NOMO-1 (cell line): Measurements from ENCODE around the gene OR2M5.

Experiments
- DNase-seq, 2 experiments: peaks; one replicate each; lab custom pipeline; 2025; ENCODE audit not compliant: unreplicated experiment in 2 of 2; lab: John Stamatoyannopoulos, UW

The OR2M5 gene

GRCh38 chr1:248144513-248145198, at the start of gene OR2M5:
TSS of gene OR2M5 (plus strand) at chr1:248145148. CDS start at chr1:248145148, 0 bp downstream.
- DNase-seq: no peak

GRCh38 chr1:248098529-248098928, 46.4 kb upstream of the OR2M5 start:
- DNase-seq: no peak

GRCh38 chr1:248102847-248103246, 42.1 kb upstream of the OR2M5 start:
- DNase-seq: no peak

GRCh38 chr1:248111157-248111556, 33.8 kb upstream of the OR2M5 start:
- DNase-seq: no peak

GRCh38 chr1:248114890-248115289, 30.1 kb upstream of the OR2M5 start:
- no peak for DNase-seq

- DNase-seq: no peak
These were observed 17.3 kb upstream of the OR2M5 start for GRCh38 chr1:248127653-248128052.

GRCh38 chr1:248136811-248137210, 8.1 kb upstream of the OR2M5 start:
- DNase-seq: no peak

GRCh38 chr1:248140846-248141245, 4.1 kb upstream of the OR2M5 start:
- no peak for DNase-seq

- no peak for DNase-seq
These were observed 1.6 kb upstream of the OR2M5 start for GRCh38 chr1:248143311-248143710.

GRCh38 chr1:248152056-248152827, 7.3 kb downstream of the OR2M5 start:
- DNase-seq: no peak

- no peak for DNase-seq
These were observed 11.0 kb downstream of the OR2M5 start for GRCh38 chr1:248155927-248156326.

GRCh38 chr1:248158758-248159157, 13.8 kb downstream of the OR2M5 start:
- no peak for DNase-seq

GRCh38 chr1:248164031-248164430, 19.1 kb downstream of the OR2M5 start:
- no peak for DNase-seq

GRCh38 chr1:248165186-248165585, 20.2 kb downstream of the OR2M5 start:
- DNase-seq: no peak

GRCh38 chr1:248174521-248174920, 29.6 kb downstream of the OR2M5 start, which contains the start of gene OR2M2:
TSS of gene OR2M2 (plus strand) at chr1:248174821. CDS start at chr1:248179986, 5,165 bp downstream.
- DNase-seq: no peak

GRCh38 chr1:248183996-248184395, 39.0 kb downstream of the OR2M5 start:
- no peak for DNase-seq

GRCh38 chr1:248187363-248187762, 42.4 kb downstream of the OR2M5 start:
- no peak for DNase-seq

GRCh38 chr1:248189026-248189425, 44.1 kb downstream of the OR2M5 start:
- no peak for DNase-seq

- DNase-seq: no peak
These were observed 49.2 kb downstream of the OR2M5 start for GRCh38 chr1:248194117-248194516.
